Measurements from ENCODE around the gene LTBP3.

LTBP3 gene

DNA sequence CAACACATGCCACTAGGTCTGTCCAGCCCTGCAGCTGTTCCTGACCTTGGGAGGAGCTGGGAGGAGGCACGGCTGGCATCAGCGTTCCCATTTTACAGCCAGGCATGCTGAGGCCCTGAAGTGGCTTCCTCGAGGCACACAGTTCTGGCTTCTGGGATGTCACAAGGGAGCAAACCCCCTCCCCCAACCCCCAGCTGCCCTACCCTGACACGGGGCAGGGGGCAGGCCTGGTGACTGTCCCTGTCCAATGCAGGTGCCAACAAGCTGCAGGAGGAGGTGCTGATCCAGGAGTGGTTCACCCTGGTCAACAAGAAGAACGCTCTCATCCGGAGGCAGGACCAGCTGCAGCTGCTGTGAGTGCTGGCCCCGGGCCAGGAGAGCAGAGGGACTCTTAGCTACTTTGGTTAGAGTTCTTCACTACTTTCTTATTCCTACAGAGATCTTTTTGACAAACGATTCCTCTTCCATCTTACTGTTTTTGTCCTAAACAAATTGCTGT, 32.1 kb upstream of the LTBP3 start:
- DNase-seq (ENCODE audit: extremely low read depth, low read depth): no peak
- TF ChIP-seq, protein P1, sequence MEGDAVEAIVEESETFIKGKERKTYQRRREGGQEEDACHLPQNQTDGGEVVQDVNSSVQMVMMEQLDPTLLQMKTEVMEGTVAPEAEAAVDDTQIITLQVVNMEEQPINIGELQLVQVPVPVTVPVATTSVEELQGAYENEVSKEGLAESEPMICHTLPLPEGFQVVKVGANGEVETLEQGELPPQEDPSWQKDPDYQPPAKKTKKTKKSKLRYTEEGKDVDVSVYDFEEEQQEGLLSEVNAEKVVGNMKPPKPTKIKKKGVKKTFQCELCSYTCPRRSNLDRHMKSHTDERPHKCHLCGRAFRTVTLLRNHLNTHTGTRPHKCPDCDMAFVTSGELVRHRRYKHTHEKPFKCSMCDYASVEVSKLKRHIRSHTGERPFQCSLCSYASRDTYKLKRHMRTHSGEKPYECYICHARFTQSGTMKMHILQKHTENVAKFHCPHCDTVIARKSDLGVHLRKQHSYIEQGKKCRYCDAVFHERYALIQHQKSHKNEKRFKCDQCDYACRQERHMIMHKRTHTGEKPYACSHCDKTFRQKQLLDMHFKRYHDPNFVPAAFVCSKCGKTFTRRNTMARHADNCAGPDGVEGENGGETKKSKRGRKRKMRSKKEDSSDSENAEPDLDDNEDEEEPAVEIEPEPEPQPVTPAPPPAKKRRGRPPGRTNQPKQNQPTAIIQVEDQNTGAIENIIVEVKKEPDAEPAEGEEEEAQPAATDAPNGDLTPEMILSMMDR (IDR thresholded peaks at IDR 0.05; ENCODE audit: low read depth, low read length, missing control alignments): no peak
- H3K4me3 ChIP-seq (replicated peaks; ENCODE audit: low read depth, low read length): no peak overlapping the region

DNA sequence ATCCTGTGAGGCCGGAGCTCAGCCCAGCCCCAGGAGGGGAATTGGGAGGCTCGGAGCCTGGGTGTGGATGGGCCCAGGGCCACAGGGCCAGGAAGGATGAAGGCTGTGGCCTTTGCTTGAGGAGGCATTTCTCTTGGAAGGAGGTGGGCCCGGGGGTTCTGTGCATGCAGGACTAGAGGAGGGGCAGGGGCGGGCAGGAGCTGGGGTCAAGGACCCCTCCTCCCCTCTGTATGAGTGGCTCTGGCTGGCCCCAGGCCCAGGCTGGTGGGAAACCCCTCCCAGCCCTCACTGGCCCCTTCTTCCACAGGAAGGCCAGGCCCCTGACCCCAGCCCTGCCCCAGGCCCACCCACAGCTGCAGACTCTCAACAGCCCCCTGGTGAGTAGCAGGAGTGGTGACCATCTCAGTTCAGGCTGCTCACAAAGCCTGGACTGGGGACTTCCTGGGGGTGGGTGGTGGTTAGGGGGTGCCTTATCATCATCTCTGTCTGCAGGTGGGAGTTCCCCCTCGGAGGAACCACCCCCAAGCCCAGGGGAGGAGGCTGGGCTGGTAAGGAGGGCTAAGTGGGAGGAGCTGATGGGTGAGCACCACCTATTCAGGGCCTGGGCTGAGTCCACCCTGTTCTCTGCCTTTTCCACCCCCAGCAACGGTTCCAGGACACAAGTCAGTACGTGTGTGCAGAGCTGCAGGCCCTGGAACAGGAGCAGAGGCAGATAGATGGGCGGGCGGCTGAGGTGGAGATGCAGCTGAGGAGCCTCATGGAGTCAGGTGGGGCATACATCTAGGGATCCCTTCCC, 31.5 kb upstream of the LTBP3 start:
- DNase-seq (ENCODE audit: extremely low read depth, low read depth): no peak
- no peak overlapping the region for H3K4me3 ChIP-seq (replicated peaks; ENCODE audit: low read depth, low read length)
- TF ChIP-seq, protein P1 (IDR thresholded peaks at IDR 0.05; ENCODE audit: low read depth, low read length, missing control alignments): no peak

DNA sequence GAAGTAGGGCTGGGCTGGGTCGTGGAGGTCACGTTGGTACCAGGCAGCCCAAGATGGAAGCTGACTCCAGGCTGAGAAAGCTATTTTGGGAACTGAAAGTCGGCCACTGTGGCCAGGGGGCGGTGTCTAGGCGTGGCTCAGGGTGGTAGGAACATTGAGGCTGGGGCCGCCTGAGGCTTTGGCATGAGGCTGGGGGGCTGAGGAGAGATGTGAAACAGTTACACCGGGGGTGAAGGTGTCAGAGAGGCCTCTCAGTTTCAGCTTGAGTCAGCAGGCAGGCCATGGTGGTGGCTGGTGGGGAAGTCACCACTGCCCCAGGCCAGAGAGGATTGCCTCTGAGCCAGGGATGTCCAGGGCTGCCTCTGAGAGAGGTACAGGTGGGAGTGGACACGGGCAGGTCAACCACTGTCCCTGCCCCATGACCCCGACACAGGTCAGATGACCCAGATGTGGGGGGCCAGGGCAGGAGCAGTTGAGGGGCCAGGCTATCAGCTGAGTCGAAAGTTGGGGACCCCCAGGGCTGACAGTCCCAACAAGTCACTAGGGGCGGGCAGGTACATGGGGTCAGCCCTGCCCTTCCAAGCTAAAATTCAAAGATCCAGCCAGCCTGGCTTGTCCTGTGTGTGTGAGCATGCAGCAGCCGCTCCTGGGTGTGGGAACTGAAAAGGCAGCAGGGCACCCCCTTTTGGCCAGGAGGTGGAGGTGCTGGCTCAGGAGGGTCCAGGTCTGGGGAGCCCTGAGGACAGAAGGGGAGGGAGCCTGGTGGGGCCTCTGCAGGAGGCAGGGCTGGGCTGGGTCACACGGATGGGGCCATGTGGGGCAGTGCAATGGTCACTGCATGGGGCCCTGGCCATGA, 30.3 kb upstream of the LTBP3 start:
- TF ChIP-seq, protein P1 (IDR thresholded peaks at IDR 0.05; ENCODE audit: low read depth, low read length, missing control alignments): peak; percentile 64
- no peak overlapping the region for H3K4me3 ChIP-seq (replicated peaks; ENCODE audit: low read depth, low read length)
- DNase-seq (ENCODE audit: extremely low read depth, low read depth): no peak

DNA sequence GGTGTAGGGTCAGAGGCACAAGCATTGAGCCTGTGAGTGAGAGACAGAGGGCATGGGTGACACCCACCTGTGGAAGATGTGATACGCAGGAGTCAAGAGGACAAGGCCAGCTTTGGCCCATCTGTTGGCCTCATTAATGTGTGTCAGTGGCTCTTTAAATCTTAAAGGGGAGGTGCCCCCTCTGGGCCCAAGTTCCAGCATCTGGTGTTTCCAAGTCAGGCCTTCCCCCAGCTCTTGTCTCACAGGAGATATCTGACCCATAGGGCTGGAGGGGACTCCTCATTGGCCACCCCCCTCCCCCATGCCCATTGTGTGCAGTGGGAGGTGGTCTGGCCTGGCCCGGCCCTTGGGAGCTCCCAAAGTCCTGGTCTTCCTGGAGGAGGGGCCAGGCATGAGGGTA, 28.5 kb upstream of the LTBP3 start:
- H3K4me3 ChIP-seq (replicated peaks; ENCODE audit: low read depth, low read length): no peak overlapping the region
- TF ChIP-seq, protein P1 (IDR thresholded peaks at IDR 0.05; ENCODE audit: low read depth, low read length, missing control alignments): no peak
- peak; percentile 56 for DNase-seq (ENCODE audit: extremely low read depth, low read depth)

DNA sequence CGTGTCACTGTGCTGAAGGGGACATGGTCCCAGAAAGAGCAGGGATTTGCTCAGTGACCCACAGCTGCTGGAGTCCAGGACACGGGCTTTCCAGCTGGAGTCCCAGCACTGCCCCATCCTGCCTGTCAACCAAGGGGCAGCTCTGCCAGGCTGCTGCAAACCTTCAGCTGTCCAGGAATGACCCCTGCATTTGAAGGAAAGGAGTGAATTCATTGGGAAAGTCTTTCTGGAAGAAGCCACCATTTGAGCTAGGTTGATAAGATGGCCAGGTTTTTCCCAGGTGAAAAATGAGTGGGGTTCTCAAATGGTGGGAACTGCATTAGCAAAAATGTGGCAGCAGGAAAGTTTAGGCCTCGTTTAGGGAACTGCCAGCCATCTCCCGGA, 28.1 kb upstream of the LTBP3 start:
- H3K4me3 ChIP-seq (replicated peaks; ENCODE audit: low read depth, low read length): no peak overlapping the region
- TF ChIP-seq, protein P1 (IDR thresholded peaks at IDR 0.05; ENCODE audit: low read depth, low read length, missing control alignments): no peak

DNA sequence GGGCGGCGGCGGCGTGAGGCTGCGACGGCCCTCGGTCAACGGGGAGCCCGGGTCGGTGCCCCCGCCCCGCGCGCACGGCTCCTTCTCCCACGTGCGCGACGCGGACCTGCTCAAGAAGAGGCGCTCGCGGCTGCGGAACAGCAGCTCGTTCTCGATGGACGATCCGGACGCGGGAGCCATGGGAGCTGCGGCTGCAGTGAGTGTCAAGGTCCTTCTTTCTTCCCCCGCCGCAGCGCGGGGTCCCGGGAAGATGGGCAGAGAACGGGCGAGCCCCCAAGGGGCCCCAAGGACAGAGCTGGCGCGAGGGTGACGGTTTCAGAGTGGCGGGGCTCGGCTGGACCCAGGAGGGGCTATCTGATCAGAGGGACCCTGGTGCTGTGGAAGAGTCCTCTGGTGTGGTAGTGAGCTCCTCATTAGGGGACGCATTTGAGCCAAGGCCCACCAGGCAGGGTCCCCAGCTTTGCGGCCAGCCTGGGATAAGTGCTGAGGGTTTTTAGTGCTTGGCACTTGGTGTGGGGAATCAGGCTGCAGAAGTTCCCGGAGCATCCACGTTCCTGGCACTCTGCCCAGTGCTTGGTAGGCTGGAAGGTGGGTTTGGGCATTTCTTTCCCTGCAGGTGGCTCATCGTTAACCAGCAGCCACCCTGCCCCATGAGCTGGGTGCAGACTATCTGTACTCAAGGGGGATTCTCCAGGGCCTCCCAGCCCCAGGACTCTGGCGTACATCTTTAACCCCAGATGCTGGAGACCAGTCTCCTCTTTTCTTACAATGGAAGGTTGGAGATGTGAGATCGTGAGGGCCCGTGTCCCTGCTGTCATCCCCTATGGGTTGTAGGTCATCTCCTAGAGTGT, 27.5 kb upstream of the LTBP3 start:
- no peak overlapping the region for H3K4me3 ChIP-seq (replicated peaks; ENCODE audit: low read depth, low read length)
- TF ChIP-seq, protein P1 (IDR thresholded peaks at IDR 0.05; ENCODE audit: low read depth, low read length, missing control alignments): no peak
- DNase-seq (ENCODE audit: extremely low read depth, low read depth): no peak

More for the DNA sequence above, 28.1 kb upstream of the LTBP3 start:
- DNase-seq (ENCODE audit: extremely low read depth, low read depth): no peak
